ENCODE results near the gene CNOT3. TPM values are rescaled to one million over a fixed set of nuclear protein-coding genes. Genes with fewer than 3 reads are reported as not detected.

Gene CNOT3
- total RNA-seq, 1 experiment from 2014 or later, result 87.4 TPM

DNA sequence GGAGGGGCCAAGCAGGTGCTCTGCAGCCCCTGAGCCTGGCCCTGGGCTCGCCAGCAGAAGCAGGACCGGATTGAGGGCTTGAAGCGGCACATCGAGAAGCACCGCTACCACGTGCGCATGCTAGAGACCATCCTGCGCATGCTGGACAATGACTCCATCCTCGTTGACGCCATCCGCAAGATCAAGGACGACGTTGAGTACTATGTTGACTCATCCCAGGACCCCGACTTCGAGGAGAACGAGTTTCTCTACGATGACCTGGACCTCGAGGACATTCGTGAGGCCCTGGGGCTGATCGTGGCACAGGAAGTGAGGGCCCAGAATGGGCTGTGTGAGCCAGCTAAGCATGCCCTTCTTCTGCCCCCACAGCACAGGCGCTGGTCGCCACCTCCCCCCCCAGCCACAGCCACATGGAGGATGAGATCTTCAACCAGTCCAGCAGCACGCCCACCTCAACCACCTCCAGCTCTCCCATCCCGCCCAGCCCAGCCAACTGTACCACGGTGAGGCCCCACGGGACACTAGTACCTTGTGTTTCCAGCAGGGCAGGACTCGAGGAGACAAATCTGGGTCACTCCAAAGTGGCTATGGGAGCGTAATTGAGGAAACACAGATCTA lies 8.1 kb downstream of the CNOT3 start:
- CTCF ChIA-PET, result no interaction called here
- H3K4me1 Mint-ChIP-seq (ENCODE audit: low read depth, unreplicated experiment), result peaks cover 23% of the 10 kb centered on the region
- H3K4me3 Mint-ChIP-seq (ENCODE audit: low read depth, unreplicated experiment), result no peak overlapping the region
- BruUV-seq (replicated peaks), result no TSS peak
- H3K36me3 Mint-ChIP-seq (ENCODE audit: insufficient read depth, unreplicated experiment), result peaks cover 82% of the 10 kb centered on the region
- no peak for TF ChIP-seq CTCF (IDR thresholded peaks at IDR 0.05; ENCODE audit: unreplicated experiment)
- H3K9me3 Mint-ChIP-seq (ENCODE audit: low read depth, unreplicated experiment), result no peaks in the 10 kb centered on the region
- no peak for DNase-seq
- intact Hi-C loops (cut with micrococcal nuclease; ENCODE audit: unreplicated experiment), result no loop called here
- no peak overlapping the region for H3K27ac Mint-ChIP-seq (ENCODE audit: unreplicated experiment)
- no peaks in the 10 kb centered on the region for H3K27me3 Mint-ChIP-seq (ENCODE audit: unreplicated experiment)

- peaks cover 10% of the 10 kb centered on the region for H3K4me1 Mint-ChIP-seq (ENCODE audit: low read depth, unreplicated experiment)
- BruUV-seq (replicated peaks), result no TSS peak
- no peaks in the 10 kb centered on the region for H3K27me3 Mint-ChIP-seq (ENCODE audit: unreplicated experiment)
- CTCF ChIA-PET, result no interaction called here
- H3K27ac Mint-ChIP-seq (ENCODE audit: unreplicated experiment), result no peak overlapping the region
- intact Hi-C loops (cut with micrococcal nuclease; ENCODE audit: unreplicated experiment), result no loop called here
- DNase-seq, result no peak
- H3K9me3 Mint-ChIP-seq (ENCODE audit: low read depth, unreplicated experiment), result no peaks in the 10 kb centered on the region
- no peak overlapping the region for H3K4me3 Mint-ChIP-seq (ENCODE audit: low read depth, unreplicated experiment)
- no peak for TF ChIP-seq CTCF (IDR thresholded peaks at IDR 0.05; ENCODE audit: unreplicated experiment)
- H3K36me3 Mint-ChIP-seq (ENCODE audit: insufficient read depth, unreplicated experiment), result peaks cover 89% of the 10 kb centered on the region
Measured at GRCh38 chr19:54147676-54148075, 10.1 kb downstream of the CNOT3 start.

- CTCF ChIA-PET, result no interaction called here
- DNase-seq, result no peak
Measured at GRCh38 chr19:54148158-54148557, 10.6 kb downstream of the CNOT3 start.

DNA sequence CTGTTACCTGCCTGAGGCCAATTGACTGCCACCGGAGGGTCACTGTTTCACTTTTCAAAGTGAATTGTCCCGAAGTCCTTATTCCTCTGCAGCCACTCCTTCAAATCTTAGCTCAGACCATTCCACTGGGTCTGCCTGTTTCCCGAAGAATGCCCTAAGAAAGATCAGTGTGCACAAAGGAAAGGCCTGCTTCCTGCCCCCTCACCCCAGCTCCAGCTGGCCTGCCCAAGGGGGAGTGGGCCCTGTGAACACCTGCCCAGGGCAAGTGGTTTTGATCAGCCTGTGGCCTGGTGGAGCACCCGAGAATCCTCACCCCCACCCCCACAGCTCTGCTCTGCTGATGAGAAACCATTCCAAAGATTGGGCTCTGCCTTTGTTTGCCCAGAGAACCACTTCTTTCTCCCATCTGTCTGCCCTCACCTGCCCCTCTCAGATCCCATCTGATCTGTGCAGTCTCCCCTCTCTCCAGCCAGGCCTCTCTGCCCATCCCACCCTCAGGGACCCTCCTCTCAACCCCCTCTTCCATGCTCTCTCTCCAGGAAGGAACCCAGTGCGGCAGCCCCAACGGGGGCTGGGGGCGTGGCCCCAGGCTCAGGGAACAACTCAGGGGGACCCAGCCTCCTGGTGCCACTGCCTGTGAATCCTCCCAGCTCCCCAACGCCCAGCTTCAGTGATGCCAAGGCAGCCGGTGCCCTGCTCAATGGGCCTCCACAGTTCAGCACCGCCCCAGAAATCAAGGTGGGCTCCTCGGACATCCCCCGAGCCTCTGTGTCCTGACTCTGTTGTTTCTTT lies 11.7 kb downstream of the CNOT3 start:
- no peak for TF ChIP-seq CTCF (IDR thresholded peaks at IDR 0.05; ENCODE audit: unreplicated experiment)
- CTCF ChIA-PET, result interaction anchor here (0.5 kb wide), 1 partner anchor 148 kb away, joined by 3 read pairs; no protein-coding TSS in a partner anchor
- Mint-ChIP-seq H3K4me3 (ENCODE audit: low read depth, unreplicated experiment) (peak overlapping the region; percentile 2), H3K27ac (ENCODE audit: unreplicated experiment) (peak overlapping the region; percentile 14), H3K4me1 (ENCODE audit: low read depth, unreplicated experiment) (peaks cover 7% of the 10 kb centered on the region), H3K9me3 (ENCODE audit: low read depth, unreplicated experiment) (no peaks in the 10 kb centered on the region), H3K36me3 (ENCODE audit: insufficient read depth, unreplicated experiment) (peaks cover 89% of the 10 kb centered on the region), H3K27me3 (ENCODE audit: unreplicated experiment) (no peaks in the 10 kb centered on the region)
- no peak for DNase-seq
- no TSS peak for BruUV-seq (replicated peaks)
- intact Hi-C loops (cut with micrococcal nuclease; ENCODE audit: unreplicated experiment), result no loop called here

More at GRCh38 chr19:54148158-54148557, 10.6 kb downstream of the CNOT3 start:
- Mint-ChIP-seq H3K4me1 (ENCODE audit: low read depth, unreplicated experiment) (peaks cover 10% of the 10 kb centered on the region), H3K27me3 (ENCODE audit: unreplicated experiment) (no peaks in the 10 kb centered on the region), H3K36me3 (ENCODE audit: insufficient read depth, unreplicated experiment) (peaks cover 89% of the 10 kb centered on the region), H3K9me3 (ENCODE audit: low read depth, unreplicated experiment) (no peaks in the 10 kb centered on the region), H3K27ac (ENCODE audit: unreplicated experiment) (no peak overlapping the region), H3K4me3 (ENCODE audit: low read depth, unreplicated experiment) (no peak overlapping the region)
- intact Hi-C loops (cut with micrococcal nuclease; ENCODE audit: unreplicated experiment), result no loop called here
- BruUV-seq (replicated peaks), result no TSS peak
- TF ChIP-seq CTCF (IDR thresholded peaks at IDR 0.05; ENCODE audit: unreplicated experiment), result no peak

Data from Calu3 (cell line).